Stimulated activated CD4-positive, alpha-beta T cell treated with anti-CD3 and anti-CD28 coated beads, TNF-alpha, amount 100 ng/mL, for 24 hours (primary cell): ENCODE measurements around the gene TXNRD1.
"Not testable (repeated sequence)": the region's sequence is repeated elsewhere in the genome, so short reads cannot be mapped to it uniquely, and the experiment has no call there.

Source experiments
- DNase-seq, 3 experiments: peaks; one replicate each; pipeline ENCODE4 v3.0.0-alpha.2; 2020; ENCODE audit warnings: low read depth in 3 of 3

Gene TXNRD1

GRCh38 chr12:104372061-104372720 lies 156.6 kb downstream of the TXNRD1 start:
- no peak for DNase-seq

GRCh38 chr12:104372721-104373335 lies 157.2 kb downstream of the TXNRD1 start:
- DNase-seq: no peak

- no peak for DNase-seq
Observed at GRCh38 chr12:104374071-104374470, 158.5 kb downstream of the TXNRD1 start.

GRCh38 chr12:104374806-104375205 lies 159.2 kb downstream of the TXNRD1 start:
- DNase-seq: no peak

- DNase-seq: no peak
Observed at GRCh38 chr12:104375775-104376174, 160.2 kb downstream of the TXNRD1 start.

GRCh38 chr12:104376650-104377513 lies 161.3 kb downstream of the TXNRD1 start:
- no peak for DNase-seq

- DNase-seq: no peak
Observed at GRCh38 chr12:104377514-104377812, 161.9 kb downstream of the TXNRD1 start.

GRCh38 chr12:104378427-104378826 lies 162.8 kb downstream of the TXNRD1 start:
- DNase-seq: no peak

- DNase-seq: no peak
Observed at GRCh38 chr12:104381341-104381730, 165.8 kb downstream of the TXNRD1 start.

GRCh38 chr12:104381731-104382480 lies 166.3 kb downstream of the TXNRD1 start:
- peak; percentile 60 to 77 (median 76) for DNase-seq

GRCh38 chr12:104384141-104384880 lies 168.7 kb downstream of the TXNRD1 start:
- DNase-seq: no peak

GRCh38 chr12:104385510-104385909 lies 169.9 kb downstream of the TXNRD1 start:
- no peak for DNase-seq

- no peak for DNase-seq
Observed at GRCh38 chr12:104386461-104386860, 170.9 kb downstream of the TXNRD1 start.

- no peak for DNase-seq
Observed at GRCh38 chr12:104387190-104387589, 171.6 kb downstream of the TXNRD1 start.

- not testable (repeated sequence) for DNase-seq
Observed at GRCh38 chr12:104394086-104394485, 178.5 kb downstream of the TXNRD1 start.
